HUES48 (cell line): Measurements from ENCODE around the gene TANGO6.

Source experiments
- H3K27ac ChIP-seq: one replicate; pipeline ENCODE4 v1.7.0; 2013; ENCODE audit warnings: low read depth, low read length, inconsistent platforms
- H3K27me3 ChIP-seq: 2 replicates; pipeline ENCODE4 v1.6.1; 2013; ENCODE audit warnings: mild to moderate bottlenecking, low read length; ENCODE audit not compliant: control insufficient read depth, insufficient read depth
- H3K36me3 ChIP-seq: 2 replicates; pipeline ENCODE4 v1.6.1; 2013; ENCODE audit warnings: low read length; ENCODE audit not compliant: control insufficient read depth, insufficient read depth
- H3K4me1 ChIP-seq: 2 replicates; pipeline ENCODE4 v1.6.1; 2013; ENCODE audit warnings: mild to moderate bottlenecking, low read length; ENCODE audit not compliant: control insufficient read depth, insufficient read depth
- H3K4me3 ChIP-seq: 2 replicates; pipeline ENCODE4 v1.5.1; 2013; ENCODE audit warnings: mild to moderate bottlenecking, low read depth, low read length
- H3K9ac ChIP-seq: 2 replicates; pipeline ENCODE4 v1.6.1; 2013; ENCODE audit warnings: mild to moderate bottlenecking, low read depth, low read length, moderate library complexity
- H3K9me3 ChIP-seq: 2 replicates; pipeline ENCODE4 v1.6.1; 2013; ENCODE audit warnings: low read length; ENCODE audit not compliant: control insufficient read depth, insufficient read depth

The TANGO6 gene

DNA sequence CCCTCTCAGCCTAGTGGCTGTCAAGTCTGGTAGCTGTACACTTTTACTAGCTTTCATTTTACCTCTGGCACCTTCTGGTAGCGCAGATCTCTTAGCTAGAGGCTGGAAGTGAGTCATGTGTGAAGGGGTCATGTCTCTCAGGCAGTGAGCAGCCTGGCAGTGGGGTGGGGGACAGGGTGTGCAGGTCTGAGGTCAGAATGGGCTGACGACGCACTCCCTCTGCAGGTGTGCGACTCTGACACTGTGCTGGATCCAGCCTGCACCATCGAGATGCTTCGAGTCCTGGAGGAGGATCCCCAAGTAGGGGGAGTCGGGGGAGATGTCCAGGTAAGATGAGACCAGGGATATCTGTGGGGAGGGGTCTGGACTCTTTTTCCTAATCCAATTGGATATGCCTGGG is 269.9 kb downstream of the TANGO6 start:
- no peak overlapping the region for H3K27ac ChIP-seq
- H3K9me3 ChIP-seq: no peaks in the 10 kb centered on the region
- no peaks in the 10 kb centered on the region for H3K27me3 ChIP-seq
- H3K9ac ChIP-seq: no peak overlapping the region
- H3K4me1 ChIP-seq: peaks cover 10% of the 10 kb centered on the region
- peaks cover 91% of the 10 kb centered on the region for H3K36me3 ChIP-seq
- H3K4me3 ChIP-seq: no peak overlapping the region

- Histone ChIP-seq H3K27me3 (no peaks in the 10 kb centered on the region), H3K4me1 (no peaks in the 10 kb centered on the region), H3K9me3 (no peaks in the 10 kb centered on the region), H3K4me3 (no peak overlapping the region), H3K36me3 (peaks cover 97% of the 10 kb centered on the region), H3K9ac (no peak overlapping the region), H3K27ac (no peak overlapping the region)
Measured at GRCh38 chr16:69114346-69114975, 271.1 kb downstream of the TANGO6 start.

GRCh38 chr16:69114976-69115355 is 271.6 kb downstream of the TANGO6 start:
- Histone ChIP-seq H3K36me3 (peaks cover 97% of the 10 kb centered on the region), H3K4me3 (no peak overlapping the region), H3K27ac (no peak overlapping the region), H3K27me3 (no peaks in the 10 kb centered on the region), H3K4me1 (no peaks in the 10 kb centered on the region), H3K9me3 (no peaks in the 10 kb centered on the region), H3K9ac (no peak overlapping the region)

- Histone ChIP-seq H3K9ac (no peak overlapping the region), H3K9me3 (no peaks in the 10 kb centered on the region), H3K36me3 (peaks cover 98% of the 10 kb centered on the region), H3K27me3 (no peaks in the 10 kb centered on the region), H3K27ac (no peak overlapping the region), H3K4me1 (no peaks in the 10 kb centered on the region), H3K4me3 (no peak overlapping the region)
Measured at GRCh38 chr16:69115361-69115760, 272.0 kb downstream of the TANGO6 start.

DNA sequence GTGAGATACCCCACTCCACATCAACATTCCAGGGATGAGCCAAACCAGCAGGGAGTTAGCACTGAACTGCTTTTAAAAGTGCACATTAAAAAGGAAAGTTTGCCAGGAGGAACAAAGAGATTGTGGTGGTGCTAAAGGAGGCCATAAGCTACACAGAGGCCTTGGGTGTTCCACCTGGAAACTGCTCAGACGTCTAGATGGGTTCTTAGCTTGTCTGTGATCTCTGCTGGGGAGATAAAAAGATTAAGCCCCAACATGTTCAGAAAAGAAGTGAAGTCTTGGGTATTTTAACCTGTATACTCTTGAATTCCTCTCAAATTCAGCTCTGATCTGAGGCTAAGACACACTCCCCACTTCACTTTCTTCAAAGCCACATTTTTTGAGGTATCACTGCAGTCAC is 272.5 kb downstream of the TANGO6 start:
- H3K27me3 ChIP-seq: no peaks in the 10 kb centered on the region
- no peaks in the 10 kb centered on the region for H3K9me3 ChIP-seq
- H3K36me3 ChIP-seq: peaks cover 98% of the 10 kb centered on the region
- H3K4me3 ChIP-seq: no peak overlapping the region
- no peaks in the 10 kb centered on the region for H3K4me1 ChIP-seq
- no peak overlapping the region for H3K27ac ChIP-seq
- H3K9ac ChIP-seq: no peak overlapping the region

GRCh38 chr16:69116256-69116875 is 273.0 kb downstream of the TANGO6 start:
- H3K36me3 ChIP-seq: peaks cover 98% of the 10 kb centered on the region

DNA sequence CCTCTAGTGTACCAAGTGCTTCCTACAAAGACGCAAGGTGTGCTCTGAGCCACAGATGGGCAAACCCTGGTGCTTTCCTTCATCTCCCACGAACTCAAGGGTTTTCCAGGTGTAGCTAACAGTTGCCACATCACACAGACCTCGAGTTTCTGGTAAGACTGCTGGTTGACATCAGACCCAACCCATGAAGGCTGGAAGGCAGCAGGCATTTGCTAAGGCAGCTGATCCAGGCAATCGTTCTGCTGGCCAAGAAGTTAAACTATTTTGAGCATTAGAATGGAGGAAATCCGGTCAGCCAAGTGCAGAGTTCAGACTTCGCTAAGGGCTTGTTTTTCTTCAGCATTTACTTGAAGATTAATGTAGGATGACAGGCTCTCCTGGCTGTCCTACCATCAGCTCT is 273.6 kb downstream of the TANGO6 start:
- Histone ChIP-seq H3K27ac (no peak overlapping the region), H3K9me3 (no peaks in the 10 kb centered on the region), H3K27me3 (no peaks in the 10 kb centered on the region), H3K9ac (no peak overlapping the region), H3K4me1 (no peaks in the 10 kb centered on the region), H3K36me3 (peaks cover 94% of the 10 kb centered on the region), H3K4me3 (no peak overlapping the region)

More at GRCh38 chr16:69116256-69116875, 273.0 kb downstream of the TANGO6 start:
- Histone ChIP-seq H3K27me3 (no peaks in the 10 kb centered on the region), H3K27ac (no peak overlapping the region), H3K9ac (no peak overlapping the region), H3K4me1 (no peaks in the 10 kb centered on the region), H3K4me3 (no peak overlapping the region), H3K9me3 (no peaks in the 10 kb centered on the region)

DNA sequence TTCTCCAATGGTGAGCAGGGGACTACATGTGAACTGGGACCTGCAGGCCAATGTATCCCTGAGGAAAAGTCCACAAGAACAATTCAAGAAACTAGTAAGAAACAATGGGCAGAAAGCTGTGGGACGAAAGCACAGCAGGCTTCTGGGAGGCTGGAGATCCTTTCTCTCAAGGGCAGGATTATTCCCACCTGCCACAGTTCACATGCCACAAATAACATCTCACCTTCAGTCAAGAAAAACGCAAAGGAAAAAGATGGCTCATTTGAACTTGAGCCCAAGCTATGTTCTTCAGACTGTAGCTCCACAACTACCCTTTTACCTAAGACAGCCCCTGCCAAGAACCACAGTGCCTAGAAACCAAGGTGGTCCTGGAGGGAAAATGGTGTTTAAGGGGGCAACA is 275.1 kb downstream of the TANGO6 start:
- no peaks in the 10 kb centered on the region for H3K9me3 ChIP-seq
- no peak overlapping the region for H3K27ac ChIP-seq
- no peak overlapping the region for H3K4me3 ChIP-seq
- no peaks in the 10 kb centered on the region for H3K4me1 ChIP-seq
- H3K9ac ChIP-seq: no peak overlapping the region
- H3K27me3 ChIP-seq: no peaks in the 10 kb centered on the region
- peaks cover 83% of the 10 kb centered on the region for H3K36me3 ChIP-seq

GRCh38 chr16:69118994-69119393 is 275.7 kb downstream of the TANGO6 start:
- peaks cover 77% of the 10 kb centered on the region for H3K36me3 ChIP-seq

GRCh38 chr16:69119536-69119935 is 276.2 kb downstream of the TANGO6 start:
- Histone ChIP-seq H3K4me3 (no peak overlapping the region), H3K9ac (no peak overlapping the region), H3K36me3 (peaks cover 72% of the 10 kb centered on the region), H3K27me3 (no peaks in the 10 kb centered on the region), H3K27ac (no peak overlapping the region), H3K9me3 (no peaks in the 10 kb centered on the region), H3K4me1 (no peaks in the 10 kb centered on the region)

More at GRCh38 chr16:69118994-69119393, 275.7 kb downstream of the TANGO6 start:
- no peak overlapping the region for H3K27ac ChIP-seq
- H3K27me3 ChIP-seq: no peaks in the 10 kb centered on the region
- H3K9me3 ChIP-seq: no peaks in the 10 kb centered on the region
- no peak overlapping the region for H3K9ac ChIP-seq
- H3K4me3 ChIP-seq: no peak overlapping the region
- no peaks in the 10 kb centered on the region for H3K4me1 ChIP-seq

DNA sequence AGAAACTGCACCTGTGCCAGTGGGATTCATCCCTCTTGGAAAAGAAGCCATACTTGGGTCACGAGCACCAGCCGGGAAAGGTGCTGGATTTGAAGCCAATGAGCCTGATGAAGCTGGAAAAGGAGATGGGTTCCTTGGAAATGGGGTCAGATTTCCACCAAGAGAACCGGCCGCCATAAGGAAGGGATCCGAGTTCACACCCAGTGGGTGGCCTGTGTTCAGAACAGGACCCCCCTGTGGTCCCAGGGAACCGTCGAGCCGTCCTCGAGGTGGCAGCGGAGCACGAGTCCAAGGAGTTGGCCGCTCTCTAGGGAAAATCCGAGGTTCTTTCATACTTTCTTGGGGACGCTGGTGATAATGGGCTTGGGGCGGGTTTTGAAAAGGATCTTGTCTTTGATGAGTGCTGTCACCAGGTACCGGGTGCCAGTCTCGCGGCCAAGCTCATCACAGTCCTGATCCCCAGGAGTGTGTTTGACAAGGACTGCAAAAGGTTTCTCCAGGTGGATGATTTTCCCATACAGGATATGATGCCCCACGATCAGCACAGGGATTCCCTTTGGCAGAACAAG is 276.8 kb downstream of the TANGO6 start:
- Histone ChIP-seq H3K9ac (no peak overlapping the region), H3K9me3 (no peaks in the 10 kb centered on the region), H3K4me3 (no peak overlapping the region), H3K27me3 (no peaks in the 10 kb centered on the region), H3K27ac (no peak overlapping the region), H3K36me3 (peaks cover 65% of the 10 kb centered on the region), H3K4me1 (no peaks in the 10 kb centered on the region)
